SK-N-SH treated with all-trans-retinoic acid at 6 μM for 48 hours (cell line): ENCODE results near the gene RRM2.

Experiments
- ATAC-seq: fragments of 200-7000 bp; cut with Tn5 transposase; 3 replicates; pipeline ENCODE4 v1.9.1; 2020; ENCODE audit warnings: mild to moderate bottlenecking, moderate library complexity
- ARNTL ChIP-seq: fragments of 450-650 bp; formaldehyde crosslinking; IDR thresholded peaks from 2 replicates; pipeline ENCODE4 v1.5.0; 2020; ENCODE audit warnings: low read depth, mild to moderate bottlenecking, moderate library complexity, borderline replicate concordance
- BACH2 ChIP-seq: fragments of 250-450 bp; sonication (Bioruptor Pico); IDR thresholded peaks from 2 replicates; pipeline ENCODE4 v1.9.0; 2021; ENCODE audit warnings: mild to moderate bottlenecking, borderline replicate concordance
- CREB5 ChIP-seq: fragments of 250-450 bp; sonication (Bioruptor Pico); IDR thresholded peaks from 2 replicates; pipeline ENCODE4 v1.5.1; 2020; ENCODE audit warnings: low read depth, mild to moderate bottlenecking, moderate library complexity
- CSDC2 ChIP-seq: fragments of 250-450 bp; sonication (Bioruptor Pico); IDR thresholded peaks from 2 replicates; pipeline ENCODE4 v1.5.0; 2020; ENCODE audit warnings: mild to moderate bottlenecking, moderate library complexity
- CSRNP3 ChIP-seq: fragments of 250-450 bp; sonication (Bioruptor Pico); IDR thresholded peaks from 2 replicates; pipeline ENCODE4 v1.5.1; 2021; ENCODE audit warnings: mild to moderate bottlenecking, moderate library complexity
- ESRRG ChIP-seq: fragments of 250-450 bp; sonication (Bioruptor Pico); IDR thresholded peaks from 2 replicates; pipeline ENCODE4 v1.6.1; 2021; ENCODE audit warnings: mild to moderate bottlenecking
- GLIS3 ChIP-seq: fragments of 250-450 bp; sonication (Bioruptor Pico); IDR thresholded peaks from 2 replicates; pipeline ENCODE4 v1.5.0; 2020; ENCODE audit warnings: mild to moderate bottlenecking, moderate library complexity
- OSR1 ChIP-seq: fragments of 250-450 bp; sonication (Bioruptor Pico); IDR thresholded peaks from 2 replicates; pipeline ENCODE4 v1.8.0; 2022; ENCODE audit warnings: moderate library complexity, mild to moderate bottlenecking, inconsistent platforms
- PATZ1 ChIP-seq: fragments of 250-450 bp; sonication (Bioruptor Pico); IDR thresholded peaks from 2 replicates; pipeline ENCODE4 v1.8.0; 2020; ENCODE audit warnings: mild to moderate bottlenecking, moderate library complexity, borderline replicate concordance
- POU6F1 ChIP-seq: fragments of 250-450 bp; sonication (Bioruptor Pico); IDR thresholded peaks from 2 replicates; pipeline ENCODE4 v1.8.0; 2021; ENCODE audit warnings: low read depth, mild to moderate bottlenecking, moderate library complexity, borderline replicate concordance
- PPARA ChIP-seq: fragments of 250-450 bp; sonication (Bioruptor Pico); IDR thresholded peaks from 2 replicates; pipeline ENCODE4 v1.5.0; 2020; ENCODE audit warnings: mild to moderate bottlenecking, borderline replicate concordance
- RARB ChIP-seq: fragments of 250-450 bp; sonication (Bioruptor Pico); IDR thresholded peaks from 2 replicates; pipeline ENCODE4 v1.8.0; 2021; ENCODE audit warnings: mild to moderate bottlenecking, moderate library complexity
- SNAI2 ChIP-seq: fragments of 250-450 bp; sonication (Bioruptor Pico); IDR thresholded peaks from 2 replicates; pipeline ENCODE4 v1.5.0; 2020; ENCODE audit warnings: mild to moderate bottlenecking, moderate library complexity
- TCF4 ChIP-seq: fragments of 250-450 bp; sonication (Bioruptor Pico); IDR thresholded peaks from 2 replicates; pipeline ENCODE4 v1.8.0; 2021; ENCODE audit warnings: mild to moderate bottlenecking, moderate library complexity, borderline replicate concordance
- TOX ChIP-seq: fragments of 250-450 bp; sonication (Bioruptor Pico); IDR thresholded peaks from 2 replicates; pipeline ENCODE4 v1.8.0; 2021; ENCODE audit warnings: mild to moderate bottlenecking, moderate library complexity, borderline replicate concordance
- ZC3H10 ChIP-seq: fragments of 250-450 bp; sonication (Bioruptor Pico); IDR thresholded peaks from 2 replicates; pipeline ENCODE4 v1.5.1; 2021; ENCODE audit warnings: mild to moderate bottlenecking, moderate library complexity
- ZFP3 ChIP-seq: fragments of 250-450 bp; sonication (Bioruptor Pico); IDR thresholded peaks from 2 replicates; pipeline ENCODE4 v1.5.0; 2020; ENCODE audit warnings: mild to moderate bottlenecking, moderate library complexity
- ZFP30 ChIP-seq: fragments of 450-650 bp; formaldehyde crosslinking; IDR thresholded peaks from 2 replicates; pipeline ENCODE4 v1.5.0; 2022; ENCODE audit warnings: mild to moderate bottlenecking, moderate library complexity
- ZNF70 ChIP-seq: fragments of 450-650 bp; formaldehyde crosslinking; IDR thresholded peaks from 2 replicates; pipeline ENCODE4 v1.5.0; 2020; ENCODE audit warnings: mild to moderate bottlenecking, moderate library complexity
- ZNF8 ChIP-seq: fragments of 450-650 bp; formaldehyde crosslinking; IDR thresholded peaks from 2 replicates; pipeline ENCODE4 v1.5.0; 2020; ENCODE audit warnings: mild to moderate bottlenecking, moderate library complexity

RRM2 gene

GRCh38 chr2:10094271-10094814 lies 28.2 kb upstream of the RRM2 start:
- no peak for ATAC-seq
- TF ChIP-seq CSDC2 (CRISPR knock-in tag) (no peak), TOX (no peak), PPARA (CRISPR knock-in tag) (no peak), SNAI2 (CRISPR knock-in tag) (no peak), CREB5 (no peak), TCF4 (CRISPR knock-in tag) (no peak), CSRNP3 (CRISPR knock-in tag) (no peak)

- TF ChIP-seq ESRRG (CRISPR knock-in tag) (no peak), OSR1 (CRISPR knock-in tag) (no peak), ZC3H10 (CRISPR knock-in tag) (no peak)
- no peak for ATAC-seq
Observed at GRCh38 chr2:10095175-10095574, 27.4 kb upstream of the RRM2 start.

GRCh38 chr2:10096641-10097040 lies 25.9 kb upstream of the RRM2 start:
- TF ChIP-seq BACH2 (CRISPR knock-in tag) (no peak), CSRNP3 (CRISPR knock-in tag) (no peak), PATZ1 (CRISPR knock-in tag) (no peak), ARNTL (no peak), CSDC2 (CRISPR knock-in tag) (no peak), CREB5 (no peak), OSR1 (CRISPR knock-in tag) (no peak), ZNF8 (CRISPR knock-in tag) (no peak), GLIS3 (CRISPR knock-in tag) (no peak), ZFP30 (CRISPR knock-in tag) (no peak), POU6F1 (CRISPR knock-in tag) (no peak), ZNF70 (no peak), ZC3H10 (CRISPR knock-in tag) (no peak)
- ATAC-seq: no peak

GRCh38 chr2:10097352-10098148 lies 25.0 kb upstream of the RRM2 start:
- peak; percentile 100 for ATAC-seq

More at GRCh38 chr2:10097352-10098148, 25.0 kb upstream of the RRM2 start:
- TF ChIP-seq ZFP3: 0 out of 2 replicates have a peak, but pooled peaks have one; percentile 20
- TF ChIP-seq RARB (CRISPR knock-in tag): no peak
- TF ChIP-seq PATZ1 (CRISPR knock-in tag): 0 out of 2 replicates have a peak, but pooled peaks have one; percentile 37
